Epithelial cell of esophagus (primary cell): ENCODE results near the gene GOLGA8A.

Source experiments
- DNase-seq: peaks from one replicate; pipeline ENCODE4 v3.0.0; 2010; ENCODE audit warnings: low read depth
- H3K4me3 ChIP-seq: 2 replicates; pipeline ENCODE4 v1.5.1; 2011; ENCODE audit warnings: mild to moderate bottlenecking, low read length, control low read depth
- CTCF ChIP-seq: IDR thresholded peaks from 2 replicates; pipeline ENCODE4 v1.5.1; 2011; ENCODE audit warnings: low read depth, mild to moderate bottlenecking, low read length, control low read depth, inconsistent platforms; ENCODE audit not compliant: insufficient read depth; ENCODE audit errors: missing control alignments

The GOLGA8A gene

GRCh38 chr15:34461730-34462129, 24.1 kb upstream of the GOLGA8A start:
- DNase-seq, result no peak
- TF ChIP-seq CTCF, result no peak
- no peak overlapping the region for H3K4me3 ChIP-seq

GRCh38 chr15:34460451-34460850, 22.8 kb upstream of the GOLGA8A start:
- TF ChIP-seq CTCF, result no peak
- no peak overlapping the region for H3K4me3 ChIP-seq
- no peak for DNase-seq

- DNase-seq, result peak; percentile 4
- no peak overlapping the region for H3K4me3 ChIP-seq
- TF ChIP-seq CTCF, result no peak
Measured at GRCh38 chr15:34456658-34457057, 19.1 kb upstream of the GOLGA8A start.

- no peak for DNase-seq
- TF ChIP-seq CTCF, result no peak
- no peak overlapping the region for H3K4me3 ChIP-seq
Measured at GRCh38 chr15:34442891-34443290, 5.3 kb upstream of the GOLGA8A start.

- no peak for DNase-seq
- no peak overlapping the region for H3K4me3 ChIP-seq
- TF ChIP-seq CTCF, result no peak
Measured at GRCh38 chr15:34439878-34440277, 2.3 kb upstream of the GOLGA8A start.

GRCh38 chr15:34436956-34437442, 609 bp downstream of the GOLGA8A start:
- TF ChIP-seq CTCF, result no peak
- DNase-seq, result peak; percentile 44
- H3K4me3 ChIP-seq, result peak overlapping the region; percentile 50

GRCh38 chr15:34436126-34436955, 1.3 kb downstream of the GOLGA8A start:
- TF ChIP-seq CTCF, result no peak
- H3K4me3 ChIP-seq, result peak overlapping the region; percentile 50
- no peak for DNase-seq
